HG03280 (cell line): Measurements from ENCODE around the gene IST1.
"Not testable (repeated sequence)": the region's sequence is repeated elsewhere in the genome, so short reads cannot be mapped to it uniquely, and the experiment has no call there.

Experiments
- ATAC-seq: cut with Tn5 transposase; IDR thresholded peaks from one replicate; pipeline ENCODE4 v1.9.1; 2021; ENCODE audit warnings: mild to moderate bottlenecking, moderate library complexity; ENCODE audit not compliant: unreplicated experiment

The IST1 gene

GRCh38 chr16:71880176-71880575 lies 15.2 kb upstream of the IST1 start:
- no peak for ATAC-seq

GRCh38 chr16:71882505-71883167 lies 12.7 kb upstream of the IST1 start:
- ATAC-seq, result peak; percentile 44

- peak; percentile 41 for ATAC-seq
These were observed 12.0 kb upstream of the IST1 start for GRCh38 chr16:71883168-71883848.

GRCh38 chr16:71883849-71884638 lies 11.3 kb upstream of the IST1 start, which contains the start of gene ZNF821:
Gene ZNF821 (minus strand): TSS chr16:71884182. CDS start chr16:71879946, 4,236 bp downstream.
- ATAC-seq, result peak; percentile 50

GRCh38 chr16:71885261-71885650 lies 10.1 kb upstream of the IST1 start:
- ATAC-seq, result no peak

- no peak for ATAC-seq
These were observed 6.2 kb upstream of the IST1 start for GRCh38 chr16:71889147-71889546.

- ATAC-seq, result no peak
These were observed 1.5 kb upstream of the IST1 start for GRCh38 chr16:71893888-71894228.

- no peak for ATAC-seq
These were observed 956 bp upstream of the IST1 start for GRCh38 chr16:71894229-71894920.

- no peak for ATAC-seq
These were observed 491 bp downstream of the IST1 start for GRCh38 chr16:71895679-71896365.

GRCh38 chr16:71896764-71897368 lies 1.5 kb downstream of the IST1 start:
- ATAC-seq, result no peak

- no peak for ATAC-seq
These were observed 3.8 kb downstream of the IST1 start for GRCh38 chr16:71899171-71899570.

GRCh38 chr16:71902656-71903365 lies 7.5 kb downstream of the IST1 start:
- ATAC-seq, result no peak

GRCh38 chr16:71903608-71904007 lies 8.3 kb downstream of the IST1 start:
- no peak for ATAC-seq

- ATAC-seq, result no peak
These were observed 8.9 kb downstream of the IST1 start for GRCh38 chr16:71904239-71904638.

- ATAC-seq, result not testable (repeated sequence)
These were observed 10.4 kb downstream of the IST1 start for GRCh38 chr16:71905765-71906164.

GRCh38 chr16:71911121-71911520 lies 15.8 kb downstream of the IST1 start:
- no peak for ATAC-seq

GRCh38 chr16:71912534-71913275 lies 17.4 kb downstream of the IST1 start:
- ATAC-seq, result no peak

- no peak for ATAC-seq
These were observed 19.5 kb downstream of the IST1 start for GRCh38 chr16:71914802-71915201.

GRCh38 chr16:71915350-71915749 lies 20.0 kb downstream of the IST1 start:
- no peak for ATAC-seq
